ENCODE data around the gene NPHS1. TPM values are rescaled to one million over a fixed set of nuclear protein-coding genes. Genes with fewer than 3 reads are reported as not detected.

Gene NPHS1, protein sequence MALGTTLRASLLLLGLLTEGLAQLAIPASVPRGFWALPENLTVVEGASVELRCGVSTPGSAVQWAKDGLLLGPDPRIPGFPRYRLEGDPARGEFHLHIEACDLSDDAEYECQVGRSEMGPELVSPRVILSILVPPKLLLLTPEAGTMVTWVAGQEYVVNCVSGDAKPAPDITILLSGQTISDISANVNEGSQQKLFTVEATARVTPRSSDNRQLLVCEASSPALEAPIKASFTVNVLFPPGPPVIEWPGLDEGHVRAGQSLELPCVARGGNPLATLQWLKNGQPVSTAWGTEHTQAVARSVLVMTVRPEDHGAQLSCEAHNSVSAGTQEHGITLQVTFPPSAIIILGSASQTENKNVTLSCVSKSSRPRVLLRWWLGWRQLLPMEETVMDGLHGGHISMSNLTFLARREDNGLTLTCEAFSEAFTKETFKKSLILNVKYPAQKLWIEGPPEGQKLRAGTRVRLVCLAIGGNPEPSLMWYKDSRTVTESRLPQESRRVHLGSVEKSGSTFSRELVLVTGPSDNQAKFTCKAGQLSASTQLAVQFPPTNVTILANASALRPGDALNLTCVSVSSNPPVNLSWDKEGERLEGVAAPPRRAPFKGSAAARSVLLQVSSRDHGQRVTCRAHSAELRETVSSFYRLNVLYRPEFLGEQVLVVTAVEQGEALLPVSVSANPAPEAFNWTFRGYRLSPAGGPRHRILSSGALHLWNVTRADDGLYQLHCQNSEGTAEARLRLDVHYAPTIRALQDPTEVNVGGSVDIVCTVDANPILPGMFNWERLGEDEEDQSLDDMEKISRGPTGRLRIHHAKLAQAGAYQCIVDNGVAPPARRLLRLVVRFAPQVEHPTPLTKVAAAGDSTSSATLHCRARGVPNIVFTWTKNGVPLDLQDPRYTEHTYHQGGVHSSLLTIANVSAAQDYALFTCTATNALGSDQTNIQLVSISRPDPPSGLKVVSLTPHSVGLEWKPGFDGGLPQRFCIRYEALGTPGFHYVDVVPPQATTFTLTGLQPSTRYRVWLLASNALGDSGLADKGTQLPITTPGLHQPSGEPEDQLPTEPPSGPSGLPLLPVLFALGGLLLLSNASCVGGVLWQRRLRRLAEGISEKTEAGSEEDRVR (N-terminal part only)
- total RNA-seq, result not detected

- TF ChIP-seq, protein P1, sequence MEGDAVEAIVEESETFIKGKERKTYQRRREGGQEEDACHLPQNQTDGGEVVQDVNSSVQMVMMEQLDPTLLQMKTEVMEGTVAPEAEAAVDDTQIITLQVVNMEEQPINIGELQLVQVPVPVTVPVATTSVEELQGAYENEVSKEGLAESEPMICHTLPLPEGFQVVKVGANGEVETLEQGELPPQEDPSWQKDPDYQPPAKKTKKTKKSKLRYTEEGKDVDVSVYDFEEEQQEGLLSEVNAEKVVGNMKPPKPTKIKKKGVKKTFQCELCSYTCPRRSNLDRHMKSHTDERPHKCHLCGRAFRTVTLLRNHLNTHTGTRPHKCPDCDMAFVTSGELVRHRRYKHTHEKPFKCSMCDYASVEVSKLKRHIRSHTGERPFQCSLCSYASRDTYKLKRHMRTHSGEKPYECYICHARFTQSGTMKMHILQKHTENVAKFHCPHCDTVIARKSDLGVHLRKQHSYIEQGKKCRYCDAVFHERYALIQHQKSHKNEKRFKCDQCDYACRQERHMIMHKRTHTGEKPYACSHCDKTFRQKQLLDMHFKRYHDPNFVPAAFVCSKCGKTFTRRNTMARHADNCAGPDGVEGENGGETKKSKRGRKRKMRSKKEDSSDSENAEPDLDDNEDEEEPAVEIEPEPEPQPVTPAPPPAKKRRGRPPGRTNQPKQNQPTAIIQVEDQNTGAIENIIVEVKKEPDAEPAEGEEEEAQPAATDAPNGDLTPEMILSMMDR (IDR thresholded peaks at IDR 0.05), result no peak
- intact Hi-C loops (cut with DNase I), result no loop called here
These were observed at the start of gene NPHS1 for GRCh38 chr19:35852029-35852780. Gene NPHS1 (minus strand): TSS chr19:35852504. CDS start chr19:35851837, 667 bp downstream.

DNA sequence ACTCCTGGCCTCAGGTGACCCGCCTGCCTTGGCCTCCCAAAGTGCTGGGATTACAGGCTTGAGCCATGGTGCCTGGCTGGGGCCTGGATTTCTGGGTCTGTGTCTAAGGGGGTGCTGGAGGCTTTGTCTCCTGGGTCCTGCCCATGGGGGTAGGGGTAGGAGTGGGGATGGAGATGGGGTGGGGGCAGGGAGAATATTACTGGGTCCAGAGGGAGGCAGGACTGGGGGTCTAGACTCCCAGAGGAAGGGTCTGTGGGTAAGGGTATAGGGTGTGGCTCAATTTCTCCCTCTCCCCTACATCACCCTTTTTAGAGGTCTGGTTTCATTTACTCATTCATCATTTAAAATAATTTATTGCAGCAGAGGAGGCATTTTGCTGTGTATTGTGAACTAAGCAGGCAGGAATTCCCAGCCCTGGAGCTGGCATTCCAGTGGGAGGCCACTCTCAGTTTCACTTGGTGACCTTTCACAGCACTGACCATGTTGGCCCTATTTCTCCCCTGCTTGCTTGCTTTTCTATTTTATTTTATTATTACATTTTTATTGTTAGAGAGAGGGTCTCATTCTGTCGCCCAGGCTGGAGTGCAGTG is 48.8 kb upstream of the NPHS1 start:
- H3K27me3 ChIP-seq, result no peaks in the 10 kb centered on the region
- H3K36me3 ChIP-seq, result peaks cover 7 to 8% of the 10 kb centered on the region in 2 donors
- TF ChIP-seq, protein P1 (IDR thresholded peaks at IDR 0.05), result no peak
- intact Hi-C loops (cut with DNase I), result no loop called here
- H3K4me3 ChIP-seq, result peak overlapping the region in 1 of 2 donors; percentile 76
- H3K4me1 ChIP-seq, result peaks cover 3 to 10% of the 10 kb centered on the region in 2 donors
- no peak for DNase-seq (ENCODE audit: low spot score in 2 of 2)
- H3K9me3 ChIP-seq, result no peaks in the 10 kb centered on the region
- peak overlapping the region; percentile 54 to 76 for H3K27ac ChIP-seq

More at GRCh38 chr19:35852029-35852780, at the start of gene NPHS1:
- Histone ChIP-seq H3K27ac (no peak within 1 kb of the TSS), H3K27me3 (peaks cover 5% of the 10 kb centered on the region), H3K36me3 (no peaks in the 10 kb centered on the region), H3K4me3 (no peak within 1 kb of the TSS), H3K9me3 (no peaks in the 10 kb centered on the region), H3K4me1 (peaks cover 0 to 5% of the 10 kb centered on the region in 2 donors)
- DNase-seq (ENCODE audit: low spot score in 2 of 2), result no peak

- Histone ChIP-seq H3K4me3 (peak overlapping the region; percentile 76 to 84), H3K36me3 (peaks cover 11 to 21% of the 10 kb centered on the region in 2 donors), H3K27me3 (no peaks in the 10 kb centered on the region), H3K4me1 (peaks cover 3 to 10% of the 10 kb centered on the region in 2 donors), H3K27ac (peak overlapping the region; percentile 74 to 76), H3K9me3 (no peaks in the 10 kb centered on the region)
- intact Hi-C loops (cut with DNase I), result loop anchor here (1.0 to 10.0 kb wide), 2 partner anchors 32 to 125 kb away; partner anchors contain the start of gene ARHGAP33
- peak in 1 of 2 donors; percentile 84 for DNase-seq (ENCODE audit: low spot score in 2 of 2)
- TF ChIP-seq, protein P1 (IDR thresholded peaks at IDR 0.05), result no peak
These were observed 47.4 kb upstream of the NPHS1 start for GRCh38 chr19:35899547-35900214.

DNA sequence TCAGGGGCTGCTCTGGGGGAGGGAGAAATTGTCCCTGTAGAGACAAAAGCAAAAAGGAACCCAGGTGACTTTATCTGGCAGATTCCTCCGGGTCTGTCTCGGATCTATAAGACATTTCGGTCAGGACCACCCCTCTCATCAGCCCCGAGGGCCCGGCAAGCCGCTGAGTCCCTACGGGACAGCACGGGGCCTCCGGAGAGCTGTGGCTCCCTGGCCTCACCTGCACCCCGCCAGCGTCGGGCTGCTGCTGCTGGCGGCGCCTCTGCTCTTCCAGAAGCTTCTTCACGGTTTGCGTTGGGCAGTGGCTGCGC is 46.1 kb upstream of the NPHS1 start:
- intact Hi-C loops (cut with DNase I), result loop anchor here (10.0 kb wide), 1 partner anchor 124 kb away; the partner anchor contains the start of gene ARHGAP33
- peak overlapping the region; percentile 74 to 76 for H3K27ac ChIP-seq
- DNase-seq (ENCODE audit: low spot score in 2 of 2), result no peak
- H3K4me1 ChIP-seq, result peaks cover 3 to 10% of the 10 kb centered on the region in 2 donors
- H3K4me3 ChIP-seq, result peak overlapping the region; percentile 76 to 84
- TF ChIP-seq, protein P1 (IDR thresholded peaks at IDR 0.05), result no peak
- no peaks in the 10 kb centered on the region for H3K27me3 ChIP-seq
- H3K9me3 ChIP-seq, result no peaks in the 10 kb centered on the region
- peaks cover 11 to 32% of the 10 kb centered on the region in 2 donors for H3K36me3 ChIP-seq

Data from ascending aorta (tissue), 2 donors.